ENCODE data around the gene SH2B3. TPM values are rescaled to one million over a fixed set of nuclear protein-coding genes. Genes with fewer than 3 reads are reported as not detected.

The SH2B3 gene
- 5.8 to 6.7 TPM (median 6.4 TPM) in 5 replicates for total RNA-seq (2022; extraction: Qiagen RNA extraction)

DNA sequence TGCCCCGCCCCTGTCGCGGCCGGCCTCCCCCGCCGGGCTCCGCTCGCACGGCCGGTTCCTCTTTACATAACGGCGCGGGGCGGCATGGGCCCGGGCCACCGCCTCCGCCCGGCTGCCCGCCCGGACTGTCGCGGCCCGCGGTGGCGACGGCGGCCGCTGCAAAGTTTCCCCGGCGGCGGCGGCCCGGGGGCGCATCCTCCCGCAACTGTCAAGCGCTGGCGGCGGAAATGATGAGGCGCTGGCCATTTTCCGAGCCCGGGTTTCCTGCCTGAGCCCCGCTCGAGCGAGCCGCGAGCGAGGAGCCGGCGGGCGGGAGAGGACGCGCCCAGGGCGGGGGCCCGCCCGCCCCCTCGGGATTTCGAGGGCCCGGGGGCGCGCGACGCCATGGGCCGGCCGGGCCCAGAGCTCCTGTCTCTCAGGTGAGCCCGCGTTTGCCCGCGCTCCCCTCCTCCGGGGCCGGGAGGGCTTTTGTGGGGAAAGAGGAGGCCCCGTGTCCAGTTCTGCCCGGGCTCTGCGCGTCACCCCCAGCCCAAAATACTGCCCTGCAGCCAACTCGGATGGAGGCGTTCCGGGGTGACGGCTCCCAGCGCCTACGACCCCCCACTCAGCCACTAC is at the start of gene SH2B3:
Gene SH2B3, plus strand, starts transcription at position 65 of the 615 bp plus-strand sequence. CDS start 12,223 bp downstream, outside the sequence.

GRCh38 chr12:111368788-111369495 is 36.8 kb upstream of the SH2B3 start, which contains the start of gene PHETA1:
PHETA1 (minus strand) TSS chr12:111369095; CDS start chr12:111363427, 5,668 bp downstream.

Other genes with a start within 250 kb of the SH2B3 start
- gene PHETA1, start 36.8 kb upstream of the SH2B3 start, total RNA-seq (2022; extraction: Qiagen RNA extraction) = 5.5 to 9.7 TPM (median 8.8 TPM) in 5 replicates
- gene ATXN2, start 193.4 kb downstream of the SH2B3 start, total RNA-seq (2022; extraction: Qiagen RNA extraction) = 42.1 to 50.8 TPM (median 46.2 TPM) in 5 replicates

Measured in A549 treated with CORT108297 at 1 μM for 4 hours (cell line).